Measurements from ENCODE around the gene PSMB5. TPM values are rescaled to one million over a fixed set of nuclear protein-coding genes. Genes with fewer than 3 reads are reported as not detected.

PSMB5 gene
- total RNA-seq, 1 experiment from 2014 or later = 172 TPM

DNA sequence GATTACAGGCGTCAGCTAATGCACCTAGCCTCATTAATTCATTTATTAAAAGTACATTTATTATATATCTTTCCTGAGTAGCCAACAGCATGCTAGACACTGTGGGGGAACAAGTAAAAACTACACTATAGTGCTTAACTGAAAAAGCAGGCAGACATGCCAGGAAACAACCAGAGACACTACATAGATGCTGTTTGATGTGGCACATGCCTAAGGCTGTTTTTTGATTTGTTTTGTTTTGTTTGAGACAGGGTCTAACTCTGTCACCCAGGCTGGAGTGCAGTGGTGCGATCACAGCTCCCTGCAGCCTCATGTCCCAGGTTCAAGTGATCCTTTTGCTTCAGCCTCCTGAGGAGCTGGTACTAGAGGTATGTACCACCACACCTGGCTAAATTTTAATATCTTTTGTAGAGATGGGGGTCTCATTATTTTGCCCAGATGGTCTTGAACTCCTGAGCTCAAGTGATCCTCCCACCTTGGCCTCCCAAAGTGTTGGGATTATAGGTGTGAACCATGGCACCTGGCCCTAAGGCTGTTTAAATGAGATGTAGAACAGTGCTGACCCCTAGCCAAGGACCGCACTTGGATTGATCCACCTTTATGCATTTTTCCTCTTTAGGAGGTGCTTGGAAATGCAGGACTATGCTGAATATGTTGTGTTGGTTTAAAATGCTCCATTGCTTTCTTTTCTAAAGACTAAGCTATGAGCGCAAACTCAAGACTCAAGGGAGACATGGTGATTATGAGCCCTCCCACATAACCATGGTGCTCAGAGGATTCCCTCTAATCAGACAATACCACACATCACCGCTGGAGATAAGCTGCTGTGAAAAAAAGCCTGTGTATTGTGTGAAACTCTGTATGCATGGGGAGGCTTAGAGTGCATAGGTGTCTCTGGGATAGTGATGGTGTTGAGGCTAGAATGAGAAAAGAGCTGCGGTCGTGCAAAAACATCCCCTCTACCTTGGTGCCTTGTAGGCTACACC lies 14.3 kb downstream of the PSMB5 start:
- no peaks in the 10 kb centered on the region for H3K27me3 ChIP-seq (replicated peaks; ENCODE audit: control insufficient read depth, insufficient read depth, low read length)
- H3K36me3 ChIP-seq (ENCODE audit: control insufficient read depth, insufficient read depth, low read length) = no peaks in the 10 kb centered on the region
- no peak for DNase-seq
- no peaks in the 10 kb centered on the region for H3K9me3 ChIP-seq
- H3K4me3 ChIP-seq (ENCODE audit: low read depth, low read length) = no peak overlapping the region
- H3K9me3 Mint-ChIP-seq (ENCODE audit: unreplicated experiment) = no peaks in the 10 kb centered on the region
- no peak overlapping the region for H3K4me3 Mint-ChIP-seq (ENCODE audit: unreplicated experiment)
- no TSS peak for BruUV-seq (replicated peaks)
- no peak overlapping the region for H3K27ac Mint-ChIP-seq (ENCODE audit: unreplicated experiment)
- CTCF ChIA-PET = interaction anchor here (0.6 to 1.3 kb wide), 2 partner anchors 25 to 1440 kb away, joined by 3 read pairs; partner anchors contain the start of gene OR10G3
- H3K36me3 Mint-ChIP-seq (ENCODE audit: insufficient read depth, unreplicated experiment) = peaks cover 13% of the 10 kb centered on the region
- peaks cover 9% of the 10 kb centered on the region for H3K4me1 ChIP-seq
- peaks cover 10% of the 10 kb centered on the region for H3K4me1 Mint-ChIP-seq (ENCODE audit: low read depth, unreplicated experiment)
- TF ChIP-seq, protein P1, sequence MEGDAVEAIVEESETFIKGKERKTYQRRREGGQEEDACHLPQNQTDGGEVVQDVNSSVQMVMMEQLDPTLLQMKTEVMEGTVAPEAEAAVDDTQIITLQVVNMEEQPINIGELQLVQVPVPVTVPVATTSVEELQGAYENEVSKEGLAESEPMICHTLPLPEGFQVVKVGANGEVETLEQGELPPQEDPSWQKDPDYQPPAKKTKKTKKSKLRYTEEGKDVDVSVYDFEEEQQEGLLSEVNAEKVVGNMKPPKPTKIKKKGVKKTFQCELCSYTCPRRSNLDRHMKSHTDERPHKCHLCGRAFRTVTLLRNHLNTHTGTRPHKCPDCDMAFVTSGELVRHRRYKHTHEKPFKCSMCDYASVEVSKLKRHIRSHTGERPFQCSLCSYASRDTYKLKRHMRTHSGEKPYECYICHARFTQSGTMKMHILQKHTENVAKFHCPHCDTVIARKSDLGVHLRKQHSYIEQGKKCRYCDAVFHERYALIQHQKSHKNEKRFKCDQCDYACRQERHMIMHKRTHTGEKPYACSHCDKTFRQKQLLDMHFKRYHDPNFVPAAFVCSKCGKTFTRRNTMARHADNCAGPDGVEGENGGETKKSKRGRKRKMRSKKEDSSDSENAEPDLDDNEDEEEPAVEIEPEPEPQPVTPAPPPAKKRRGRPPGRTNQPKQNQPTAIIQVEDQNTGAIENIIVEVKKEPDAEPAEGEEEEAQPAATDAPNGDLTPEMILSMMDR (IDR thresholded peaks at IDR 0.05; ENCODE audit: insufficient read depth in 1 of 2, low read depth in 1 of 2, low read length in 1 of 2, severe bottlenecking in 1 of 2, unreplicated experiment in 1 of 2) = no peak
- no peaks in the 10 kb centered on the region for H3K27me3 Mint-ChIP-seq (ENCODE audit: insufficient read depth, unreplicated experiment)
- intact Hi-C loops (cut with micrococcal nuclease; ENCODE audit: unreplicated experiment) = no loop called here
- POLR2A ChIA-PET = no interaction called here

DNA sequence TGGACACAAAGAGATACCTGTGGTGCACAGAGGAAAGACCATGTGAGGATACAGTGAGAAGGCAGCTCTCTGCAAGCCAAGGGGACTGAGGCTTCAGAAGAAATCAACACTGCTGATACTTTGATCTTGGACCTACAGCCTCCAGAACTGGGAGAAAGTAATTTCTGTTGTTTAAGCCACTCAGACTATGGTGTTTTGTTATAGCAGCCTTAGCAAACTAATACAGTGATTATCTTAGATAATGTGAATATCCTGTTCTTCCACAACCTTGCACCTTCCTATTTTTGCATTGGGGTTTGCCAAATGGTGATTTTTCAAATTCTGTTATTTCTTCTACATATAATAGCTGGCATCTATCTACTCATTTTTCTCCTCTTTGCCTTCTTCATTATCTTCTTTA lies 16.6 kb downstream of the PSMB5 start:
- TF ChIP-seq, protein P1 (IDR thresholded peaks at IDR 0.05; ENCODE audit: insufficient read depth in 1 of 2, low read depth in 1 of 2, low read length in 1 of 2, severe bottlenecking in 1 of 2, unreplicated experiment in 1 of 2) = no peak
- peaks cover 5% of the 10 kb centered on the region for H3K36me3 Mint-ChIP-seq (ENCODE audit: insufficient read depth, unreplicated experiment)
- H3K4me1 ChIP-seq = no peaks in the 10 kb centered on the region
- intact Hi-C loops (cut with micrococcal nuclease; ENCODE audit: unreplicated experiment) = no loop called here
- H3K27ac Mint-ChIP-seq (ENCODE audit: unreplicated experiment) = no peak overlapping the region
- H3K9me3 ChIP-seq = no peaks in the 10 kb centered on the region
- no peak for DNase-seq
- H3K9me3 Mint-ChIP-seq (ENCODE audit: unreplicated experiment) = no peaks in the 10 kb centered on the region
- H3K4me3 ChIP-seq (ENCODE audit: low read depth, low read length) = no peak overlapping the region
- ChIA-PET POLR2A (no interaction called here), CTCF (no interaction called here)
- no TSS peak for BruUV-seq (replicated peaks)
- H3K4me1 Mint-ChIP-seq (ENCODE audit: low read depth, unreplicated experiment) = no peaks in the 10 kb centered on the region
- H3K27me3 ChIP-seq (replicated peaks; ENCODE audit: control insufficient read depth, insufficient read depth, low read length) = no peaks in the 10 kb centered on the region
- no peak overlapping the region for H3K4me3 Mint-ChIP-seq (ENCODE audit: unreplicated experiment)
- no peaks in the 10 kb centered on the region for H3K36me3 ChIP-seq (ENCODE audit: control insufficient read depth, insufficient read depth, low read length)
- H3K27me3 Mint-ChIP-seq (ENCODE audit: insufficient read depth, unreplicated experiment) = no peaks in the 10 kb centered on the region

DNA sequence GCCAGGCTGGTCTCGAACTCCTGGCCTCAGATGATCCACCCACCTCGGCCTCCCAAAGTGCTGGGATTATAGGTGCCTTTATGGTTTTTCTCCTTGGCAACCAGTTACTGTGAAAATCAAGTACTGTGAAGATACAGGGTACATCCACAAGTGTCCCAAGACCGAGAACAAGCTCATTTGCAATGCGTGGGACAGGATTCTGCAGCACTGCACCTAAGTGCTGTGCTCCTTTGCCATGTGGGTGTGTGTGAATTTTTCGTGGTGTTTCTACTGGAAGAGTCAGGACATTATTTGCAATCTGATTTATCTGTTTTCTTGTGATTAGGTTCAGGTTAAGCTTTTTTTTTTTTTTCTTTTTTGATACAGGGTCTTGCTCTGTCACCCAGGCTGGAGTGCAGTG lies 17.6 kb downstream of the PSMB5 start:
- H3K4me1 Mint-ChIP-seq (ENCODE audit: low read depth, unreplicated experiment) = no peaks in the 10 kb centered on the region
- intact Hi-C loops (cut with micrococcal nuclease; ENCODE audit: unreplicated experiment) = no loop called here
- H3K36me3 Mint-ChIP-seq (ENCODE audit: insufficient read depth, unreplicated experiment) = no peaks in the 10 kb centered on the region
- no peak for DNase-seq
- Histone ChIP-seq H3K27me3 (replicated peaks; ENCODE audit: control insufficient read depth, insufficient read depth, low read length) (no peaks in the 10 kb centered on the region), H3K9me3 (no peaks in the 10 kb centered on the region), H3K4me3 (ENCODE audit: low read depth, low read length) (no peak overlapping the region), H3K36me3 (ENCODE audit: control insufficient read depth, insufficient read depth, low read length) (no peaks in the 10 kb centered on the region), H3K4me1 (no peaks in the 10 kb centered on the region)
- POLR2A ChIA-PET = interaction anchor here (0.6 kb wide), 1 partner anchor 48 kb away, joined by 11 read pairs; no protein-coding TSS in a partner anchor
- H3K27me3 Mint-ChIP-seq (ENCODE audit: insufficient read depth, unreplicated experiment) = no peaks in the 10 kb centered on the region
- no peaks in the 10 kb centered on the region for H3K9me3 Mint-ChIP-seq (ENCODE audit: unreplicated experiment)
- CTCF ChIA-PET = interaction anchor here (1.2 kb wide), 1 partner anchor 10 kb away, joined by 3 read pairs; no protein-coding TSS in a partner anchor
- no peak overlapping the region for H3K4me3 Mint-ChIP-seq (ENCODE audit: unreplicated experiment)
- no TSS peak for BruUV-seq (replicated peaks)
- TF ChIP-seq, protein P1 (IDR thresholded peaks at IDR 0.05; ENCODE audit: insufficient read depth in 1 of 2, low read depth in 1 of 2, low read length in 1 of 2, severe bottlenecking in 1 of 2, unreplicated experiment in 1 of 2) = no peak
- no peak overlapping the region for H3K27ac Mint-ChIP-seq (ENCODE audit: unreplicated experiment)
